BLaER1 treated with 17β-estradiol and CSF1 and Interleukin-3, amounts not matched to agents 10 nM and 100 nM (cell line): ENCODE results near the gene TDO2.

Source experiments
- H3K27ac ChIP-seq, 11 experiments: shearing (Covaris generic); formaldehyde crosslinking; 2 replicates each; pipeline ENCODE4 v1.8.1; 2022
- H3K27me3 ChIP-seq, 11 experiments: shearing (Covaris generic); formaldehyde crosslinking; 2 replicates each; pipeline ENCODE4 v1.8.1; 2022
- H3K36me3 ChIP-seq, 11 experiments: shearing (Covaris generic); formaldehyde crosslinking; 2 replicates each; pipeline ENCODE4 v1.8.1; 2022
- H3K4me1 ChIP-seq, 10 experiments: shearing (Covaris generic); formaldehyde crosslinking; 2 replicates each; pipeline ENCODE4 v1.8.1; 2022
- H3K4me2 ChIP-seq, 11 experiments: shearing (Covaris generic); formaldehyde crosslinking; 2 replicates each; pipeline ENCODE4 v1.8.1; 2022
- H3K4me3 ChIP-seq, 10 experiments: shearing (Covaris generic); formaldehyde crosslinking; 2 replicates each; pipeline ENCODE4 v1.8.1; 2022
- H3K9ac ChIP-seq, 11 experiments: shearing (Covaris generic); formaldehyde crosslinking; 2 replicates each; pipeline ENCODE4 v1.8.1; 2022
- H3K9me3 ChIP-seq, 11 experiments: shearing (Covaris generic); formaldehyde crosslinking; replicated peaks in 1 of 11; 2 replicates each; pipeline ENCODE4 v1.8.1; 2022
- H4K20me1 ChIP-seq, 11 experiments: shearing (Covaris generic); formaldehyde crosslinking; 2 replicates each; pipeline ENCODE4 v1.8.1; 2022
- Cebpa-rat ChIP-seq, 11 experiments: shearing (Covaris generic); IDR thresholded peaks; 2 replicates each; pipeline ENCODE4 v1.8.1; 2022

The TDO2 gene

DNA sequence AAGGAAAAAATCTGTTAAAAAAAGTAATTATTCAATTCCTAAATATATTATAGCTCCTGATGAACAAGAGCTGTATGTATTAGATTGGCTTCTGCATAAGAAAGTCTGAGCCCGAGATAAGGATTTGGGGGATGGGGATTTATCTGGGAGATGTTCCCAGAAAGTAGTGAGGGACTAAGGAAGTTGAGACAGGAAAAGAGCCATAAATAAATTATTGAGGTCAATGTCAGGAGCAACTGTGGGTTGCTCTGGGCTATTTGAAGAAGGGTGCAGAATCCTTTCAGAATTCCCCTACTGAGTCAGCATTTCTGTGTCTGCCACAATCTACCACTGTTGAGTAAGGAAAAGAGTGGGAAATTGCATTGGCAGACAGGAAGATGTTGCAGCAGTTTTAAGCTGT is 3.1 kb upstream of the TDO2 start:
- H3K27me3 ChIP-seq: no peaks in the 10 kb centered on the region
- no peak for TF ChIP-seq Cebpa-rat (IDR thresholded peaks at IDR 0.05)
- H3K9ac ChIP-seq: no peak overlapping the region
- H3K9me3 ChIP-seq: peaks cover 7 to 22% (median 11%) of the 10 kb centered on the region in 11 experiments; a peak in 18 of 22 replicates
- H3K4me3 ChIP-seq: no peak overlapping the region
- peak overlapping the region in 2 of 11 experiments; percentile 34 to 44; a peak in 2 of 22 replicates for H3K27ac ChIP-seq
- H4K20me1 ChIP-seq: no peaks in the 10 kb centered on the region
- no peaks in the 10 kb centered on the region for H3K36me3 ChIP-seq
- H3K4me1 ChIP-seq: peaks cover 0 to 30% (median 0%) of the 10 kb centered on the region in 10 experiments; a peak in 6 of 20 replicates
- H3K4me2 ChIP-seq: peak overlapping the region in 3 of 11 experiments; percentile 52 to 71 (median 68); a peak in 6 of 22 replicates

GRCh38 chr4:155901013-155901412 is 2.5 kb upstream of the TDO2 start:
- Histone ChIP-seq H3K4me3 (no peak overlapping the region), H3K9ac (no peak overlapping the region)
- no peak for TF ChIP-seq Cebpa-rat (IDR thresholded peaks at IDR 0.05)

GRCh38 chr4:155904331-155904730 is 835 bp downstream of the TDO2 start:
- H3K27me3 ChIP-seq: no peaks in the 10 kb centered on the region
- H4K20me1 ChIP-seq: no peaks in the 10 kb centered on the region
- H3K36me3 ChIP-seq: no peaks in the 10 kb centered on the region
- no peaks in the 10 kb centered on the region for H3K9me3 ChIP-seq
- TF ChIP-seq Cebpa-rat (IDR thresholded peaks at IDR 0.05): no peak
- peak overlapping the region in 2 of 10 experiments; percentile 2 to 8; a peak in 1 of 20 replicates for H3K4me3 ChIP-seq
- H3K27ac ChIP-seq: no peak overlapping the region
- no peak overlapping the region for H3K4me2 ChIP-seq
- H3K9ac ChIP-seq: no peak overlapping the region
- peaks cover 4 to 39% (median 9%) of the 10 kb centered on the region in 10 experiments; a peak in 16 of 20 replicates for H3K4me1 ChIP-seq

More at GRCh38 chr4:155901013-155901412, 2.5 kb upstream of the TDO2 start:
- Histone ChIP-seq H4K20me1 (no peaks in the 10 kb centered on the region), H3K9me3 (peaks cover 7 to 22% (median 11%) of the 10 kb centered on the region in 11 experiments; a peak in 18 of 22 replicates), H3K4me2 (peak overlapping the region in 2 of 11 experiments; percentile 68 to 71; a peak in 4 of 22 replicates), H3K36me3 (no peaks in the 10 kb centered on the region), H3K27me3 (no peaks in the 10 kb centered on the region), H3K4me1 (peaks cover 0 to 30% (median 0%) of the 10 kb centered on the region in 10 experiments; a peak in 6 of 20 replicates), H3K27ac (peak overlapping the region in 2 of 11 experiments; percentile 34 to 44; a peak in 2 of 22 replicates)

DNA sequence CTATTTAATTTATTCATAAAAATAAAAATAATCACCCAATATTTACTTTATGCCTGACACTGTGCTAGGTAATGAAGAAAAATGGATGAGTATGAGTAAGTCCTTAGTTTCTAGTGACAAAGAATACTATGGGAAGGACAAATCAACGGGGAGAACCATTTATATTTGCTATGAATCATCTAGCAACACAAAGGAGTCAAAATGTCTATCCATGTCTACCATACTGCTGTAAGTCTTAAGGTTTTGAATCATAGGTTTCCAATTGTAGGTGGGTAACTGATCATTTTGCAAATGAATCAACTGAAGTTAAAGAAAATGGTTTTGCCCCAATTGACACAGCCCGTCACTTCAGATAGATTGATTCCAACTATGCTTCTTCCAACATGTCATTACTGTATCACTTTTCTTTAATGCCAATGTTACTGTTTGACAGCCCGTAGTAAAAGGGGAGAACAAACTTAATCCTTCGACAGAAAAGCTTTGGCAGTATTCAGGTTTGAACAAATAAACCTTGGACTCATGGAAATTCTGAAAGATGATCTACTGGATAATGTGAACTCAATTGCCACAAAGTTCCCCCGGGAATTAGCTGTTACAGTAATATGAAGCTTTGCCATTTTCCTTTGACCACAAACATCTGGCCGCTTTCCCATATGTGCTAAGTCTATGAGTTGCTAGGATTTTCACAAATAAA is 3.2 kb downstream of the TDO2 start:
- H3K4me2 ChIP-seq: peak overlapping the region in 8 of 11 experiments; percentile 2 to 42 (median 28); a peak in 10 of 22 replicates
- H3K36me3 ChIP-seq: no peaks in the 10 kb centered on the region
- H3K4me1 ChIP-seq: peaks cover 4 to 18% (median 8%) of the 10 kb centered on the region in 10 experiments; a peak in 15 of 20 replicates
- H3K27me3 ChIP-seq: no peaks in the 10 kb centered on the region
- no peaks in the 10 kb centered on the region for H4K20me1 ChIP-seq
- no peaks in the 10 kb centered on the region for H3K9me3 ChIP-seq
- H3K27ac ChIP-seq: 0 out of 22 replicates have a peak overlapping the region, but pooled peaks of 1 of the 11 experiments have one; percentile 3
- no peak overlapping the region for H3K9ac ChIP-seq
- TF ChIP-seq Cebpa-rat (IDR thresholded peaks at IDR 0.05): no peak
- H3K4me3 ChIP-seq: no peak overlapping the region

DNA sequence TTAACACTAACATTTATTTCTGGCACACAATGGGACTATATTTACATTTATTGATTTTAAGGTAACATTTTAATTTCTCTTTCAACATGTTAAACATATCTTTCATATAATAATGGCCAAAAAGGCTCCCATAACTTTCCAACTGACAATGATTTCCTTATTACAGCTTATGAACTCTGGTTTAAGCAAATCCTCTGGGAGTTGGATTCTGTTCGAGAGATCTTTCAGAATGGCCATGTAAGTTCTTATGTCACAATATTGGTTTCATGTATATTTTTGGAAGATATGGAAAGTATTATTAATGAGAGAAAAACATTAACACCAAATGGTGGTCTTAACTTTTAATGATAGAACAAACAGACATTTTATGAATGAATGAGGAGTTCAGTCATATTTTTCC is 4.1 kb downstream of the TDO2 start:
- no peak overlapping the region for H3K9ac ChIP-seq
- H3K4me2 ChIP-seq: peak overlapping the region in 3 of 11 experiments; percentile 38 to 55 (median 42); a peak in 4 of 22 replicates
- H3K9me3 ChIP-seq: no peaks in the 10 kb centered on the region
- H3K36me3 ChIP-seq: no peaks in the 10 kb centered on the region
- TF ChIP-seq Cebpa-rat (IDR thresholded peaks at IDR 0.05): no peak
- peaks cover 4 to 18% (median 8%) of the 10 kb centered on the region in 10 experiments; a peak in 15 of 20 replicates for H3K4me1 ChIP-seq
- no peaks in the 10 kb centered on the region for H3K27me3 ChIP-seq
- no peaks in the 10 kb centered on the region for H4K20me1 ChIP-seq
- H3K4me3 ChIP-seq: no peak overlapping the region
- H3K27ac ChIP-seq: no peak overlapping the region; a peak in 1 of 22 replicates

GRCh38 chr4:155908187-155909139 is 5.0 kb downstream of the TDO2 start:
- peak overlapping the region in 3 of 11 experiments; percentile 6 to 55 (median 41); a peak in 4 of 22 replicates for H3K4me2 ChIP-seq

DNA sequence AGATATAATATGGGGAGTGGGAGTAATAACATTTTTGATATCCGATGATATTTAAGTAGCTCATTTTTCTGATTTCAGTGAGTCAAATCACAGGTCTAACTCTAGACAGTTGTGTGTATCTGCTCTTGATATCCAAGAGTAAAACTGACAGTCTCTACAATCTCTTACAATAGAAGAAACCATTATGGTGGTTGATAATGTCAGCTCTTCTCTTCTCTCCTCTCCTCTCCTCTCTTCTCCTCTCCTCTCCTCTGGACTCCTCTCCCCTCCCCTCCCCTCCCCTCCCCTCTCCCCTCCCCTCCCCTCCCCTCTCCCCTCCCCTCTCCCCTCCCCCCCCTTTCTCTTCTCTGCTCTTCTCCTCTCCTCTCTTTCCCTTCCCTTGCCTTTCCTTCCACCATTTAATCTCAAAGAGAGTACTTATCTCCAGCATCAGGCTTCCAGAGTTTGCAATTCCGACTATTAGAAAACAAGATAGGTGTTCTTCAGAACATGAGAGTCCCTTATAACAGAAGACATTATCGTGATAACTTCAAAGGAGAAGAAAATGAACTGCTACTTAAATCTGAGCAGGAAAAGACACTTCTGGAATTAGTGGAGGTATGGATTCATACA is 6.2 kb downstream of the TDO2 start:
- Histone ChIP-seq H3K27ac (no peak overlapping the region), H3K4me1 (peaks cover 4 to 21% (median 8%) of the 10 kb centered on the region in 10 experiments; a peak in 15 of 20 replicates), H4K20me1 (no peaks in the 10 kb centered on the region), H3K9ac (no peak overlapping the region), H3K9me3 (no peaks in the 10 kb centered on the region), H3K27me3 (no peaks in the 10 kb centered on the region), H3K4me3 (no peak overlapping the region), H3K4me2 (no peak overlapping the region), H3K36me3 (no peaks in the 10 kb centered on the region)
- no peak for TF ChIP-seq Cebpa-rat (IDR thresholded peaks at IDR 0.05)

More at GRCh38 chr4:155908187-155909139, 5.0 kb downstream of the TDO2 start:
- Histone ChIP-seq H3K27me3 (no peaks in the 10 kb centered on the region), H3K36me3 (no peaks in the 10 kb centered on the region), H4K20me1 (no peaks in the 10 kb centered on the region), H3K9ac (no peak overlapping the region), H3K4me3 (no peak overlapping the region), H3K4me1 (peaks cover 4 to 18% (median 8%) of the 10 kb centered on the region in 10 experiments; a peak in 15 of 20 replicates), H3K9me3 (no peaks in the 10 kb centered on the region), H3K27ac (no peak overlapping the region)
- TF ChIP-seq Cebpa-rat (IDR thresholded peaks at IDR 0.05): no peak

DNA sequence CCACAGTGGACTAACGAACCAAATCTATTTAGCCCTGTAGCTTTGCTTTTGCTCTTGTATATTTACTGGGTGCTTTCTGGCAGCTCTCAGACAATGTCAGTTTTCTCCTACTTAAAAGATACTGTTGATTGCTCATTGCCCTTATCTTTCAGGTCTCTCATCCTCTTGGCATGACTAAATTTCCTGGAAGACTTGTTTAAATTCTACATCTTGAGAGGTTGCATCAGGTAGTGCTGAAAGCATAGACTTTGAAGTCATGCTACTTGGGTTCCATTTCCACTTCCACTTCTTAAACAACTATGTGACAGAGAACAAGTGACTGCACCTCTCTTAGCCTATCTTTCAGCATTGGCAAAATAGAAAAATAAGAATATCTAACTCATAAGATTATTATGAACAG is 8.4 kb downstream of the TDO2 start:
- TF ChIP-seq Cebpa-rat (IDR thresholded peaks at IDR 0.05): no peak
- Histone ChIP-seq H3K27ac (no peak overlapping the region), H3K9ac (no peak overlapping the region), H3K4me3 (no peak overlapping the region), H3K4me1 (peaks cover under 1 to 25% (median 5%) of the 10 kb centered on the region in 10 experiments; a peak in 15 of 20 replicates), H3K27me3 (no peaks in the 10 kb centered on the region), H3K36me3 (no peaks in the 10 kb centered on the region), H3K9me3 (no peaks in the 10 kb centered on the region), H4K20me1 (no peaks in the 10 kb centered on the region), H3K4me2 (no peak overlapping the region)
